Neural progenitor cell (in vitro differentiated cells): ENCODE measurements around the gene CES2.

Experiments
- EZH2 ChIP-seq: fragments of 200-600 bp; sonication (generic); IDR thresholded peaks from 2 replicates; pipeline ENCODE4 v1.6.1; 2017; ENCODE audit warnings: antibody characterized with exemption, mild to moderate bottlenecking, moderate library complexity
- TF ChIP-seq, protein P1 (sequence below): fragments of 200-600 bp; sonication (generic); IDR thresholded peaks from 2 replicates; pipeline ENCODE4 v1.5.1; 2017; ENCODE audit warnings: antibody characterized with exemption, mild to moderate bottlenecking

DNA sequence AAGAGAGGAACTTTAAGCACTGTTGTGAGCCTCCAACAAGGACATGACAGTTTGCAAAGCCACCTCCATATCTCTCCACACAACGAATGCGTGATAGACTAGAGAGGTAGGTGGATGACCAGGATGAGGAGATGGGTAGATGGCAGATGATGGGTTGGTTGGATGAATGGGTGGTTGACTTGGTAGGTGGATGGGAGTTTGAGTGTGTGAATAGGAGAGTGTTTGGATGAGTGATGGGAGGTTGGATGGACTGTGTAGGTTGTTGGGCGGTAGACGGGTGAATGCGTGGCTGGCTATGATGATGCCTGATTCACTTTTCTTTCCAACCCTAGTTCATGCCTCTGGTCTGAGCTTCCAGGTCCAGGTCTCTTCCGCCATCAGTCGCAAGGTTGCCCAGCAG, 20.8 kb upstream of the CES2 start:
- TF ChIP-seq, protein P1, sequence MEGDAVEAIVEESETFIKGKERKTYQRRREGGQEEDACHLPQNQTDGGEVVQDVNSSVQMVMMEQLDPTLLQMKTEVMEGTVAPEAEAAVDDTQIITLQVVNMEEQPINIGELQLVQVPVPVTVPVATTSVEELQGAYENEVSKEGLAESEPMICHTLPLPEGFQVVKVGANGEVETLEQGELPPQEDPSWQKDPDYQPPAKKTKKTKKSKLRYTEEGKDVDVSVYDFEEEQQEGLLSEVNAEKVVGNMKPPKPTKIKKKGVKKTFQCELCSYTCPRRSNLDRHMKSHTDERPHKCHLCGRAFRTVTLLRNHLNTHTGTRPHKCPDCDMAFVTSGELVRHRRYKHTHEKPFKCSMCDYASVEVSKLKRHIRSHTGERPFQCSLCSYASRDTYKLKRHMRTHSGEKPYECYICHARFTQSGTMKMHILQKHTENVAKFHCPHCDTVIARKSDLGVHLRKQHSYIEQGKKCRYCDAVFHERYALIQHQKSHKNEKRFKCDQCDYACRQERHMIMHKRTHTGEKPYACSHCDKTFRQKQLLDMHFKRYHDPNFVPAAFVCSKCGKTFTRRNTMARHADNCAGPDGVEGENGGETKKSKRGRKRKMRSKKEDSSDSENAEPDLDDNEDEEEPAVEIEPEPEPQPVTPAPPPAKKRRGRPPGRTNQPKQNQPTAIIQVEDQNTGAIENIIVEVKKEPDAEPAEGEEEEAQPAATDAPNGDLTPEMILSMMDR, result no peak
- no peak for TF ChIP-seq EZH2
